Measurements from ENCODE around the gene COX5A. TPM values are rescaled to one million over a fixed set of nuclear protein-coding genes. Genes with fewer than 3 reads are reported as not detected.

Gene COX5A
- 109 and 134 TPM in 2 replicates for total RNA-seq

GRCh38 chr15:74937590-74938371 is at the start of gene COX5A:
COX5A (minus strand) TSS chr15:74938073; CDS start chr15:74938014, 59 bp downstream.

GRCh38 chr15:74956648-74957475 is 19.0 kb upstream of the COX5A start, which contains the start of gene RPP25:
RPP25 (minus strand) TSS chr15:74956772; CDS start chr15:74956583, 189 bp downstream.

GRCh38 chr15:74906450-74907162 is 31.3 kb downstream of the COX5A start, which contains the start of gene FAM219B:
FAM219B (minus strand) TSS chr15:74906851; CDS start chr15:74906800, 51 bp downstream.

GRCh38 chr15:74889883-74890664 is 47.8 kb downstream of the COX5A start, which contains the start of gene MPI:
MPI (plus strand) TSS chr15:74890042; CDS start chr15:74890074, 32 bp downstream.

GRCh38 chr15:74873036-74873755 is 64.7 kb downstream of the COX5A start, which contains the start of gene SCAMP2:
SCAMP2 (minus strand) TSS chr15:74873365; CDS start chr15:74873255, 110 bp downstream.

Other genes starting within 250 kb of the COX5A start
- gene EDC3, start 242.0 kb downstream of the COX5A start, total RNA-seq = 8.2 and 10.3 TPM in 2 replicates
- gene CYP1A1, start 212.5 kb downstream of the COX5A start, total RNA-seq = 0.23 TPM in 1 of 2 replicates, not detected in the other
- not detected in 2 replicates for gene CYP1A2, start 189.2 kb downstream of the COX5A start, total RNA-seq
- 18.0 and 22.0 TPM in 2 replicates for gene CSK, start 156.0 kb downstream of the COX5A start, total RNA-seq
- gene LMAN1L, start 125.2 kb downstream of the COX5A start, total RNA-seq = 0.23 TPM in 1 of 2 replicates, not detected in the other
- not detected in 2 replicates for gene CPLX3, start 111.4 kb downstream of the COX5A start, total RNA-seq
- 14.0 and 25.5 TPM in 2 replicates for gene ULK3, start 94.9 kb downstream of the COX5A start, total RNA-seq
- 51.5 and 94.1 TPM in 2 replicates for gene SCAMP2, start 64.7 kb downstream of the COX5A start, total RNA-seq
- 62.5 and 83.4 TPM in 2 replicates for gene MPI, start 48.0 kb downstream of the COX5A start, total RNA-seq
- gene FAM219B, start 31.2 kb downstream of the COX5A start, total RNA-seq = 23.9 and 27.3 TPM in 2 replicates
- gene RPP25, start 18.7 kb upstream of the COX5A start, total RNA-seq = 24.8 and 45.2 TPM in 2 replicates
- 0.58 and 0.68 TPM in 2 replicates for gene SCAMP5, start 57.5 kb upstream of the COX5A start, total RNA-seq
- gene PPCDC, start 85.5 kb upstream of the COX5A start, total RNA-seq = 4.4 and 5.4 TPM in 2 replicates